ENCODE measurements around the gene SMDT1.
A peak's percentile ranks its signal among the peaks of the same experiment; 100 is the strongest.
"Not testable (repeated sequence)": the region's sequence is repeated elsewhere in the genome, so short reads cannot be mapped to it uniquely, and the experiment has no call there.

Gene SMDT1

DNA sequence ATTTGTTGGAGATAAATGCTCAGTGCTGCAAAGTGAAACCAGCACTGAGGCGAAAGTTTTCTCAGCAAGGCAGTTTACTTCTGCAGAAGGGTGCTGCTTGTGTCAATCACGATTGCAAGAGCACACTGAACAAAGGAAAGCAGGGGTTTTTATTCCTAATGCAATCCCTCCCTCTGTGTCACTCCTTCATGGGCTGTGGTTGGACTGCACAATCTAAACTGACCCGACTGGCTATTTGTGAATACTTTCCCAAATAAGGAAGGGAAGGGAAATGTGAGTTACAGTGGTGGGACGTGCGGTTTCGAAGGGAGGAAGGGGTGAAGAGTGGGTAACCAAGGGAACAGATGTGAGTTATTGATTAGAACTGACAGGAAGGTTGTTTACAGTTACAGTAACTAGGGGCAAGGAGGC is 35.9 kb downstream of the SMDT1 start:
- not testable (repeated sequence) for DNase-seq

DNA sequence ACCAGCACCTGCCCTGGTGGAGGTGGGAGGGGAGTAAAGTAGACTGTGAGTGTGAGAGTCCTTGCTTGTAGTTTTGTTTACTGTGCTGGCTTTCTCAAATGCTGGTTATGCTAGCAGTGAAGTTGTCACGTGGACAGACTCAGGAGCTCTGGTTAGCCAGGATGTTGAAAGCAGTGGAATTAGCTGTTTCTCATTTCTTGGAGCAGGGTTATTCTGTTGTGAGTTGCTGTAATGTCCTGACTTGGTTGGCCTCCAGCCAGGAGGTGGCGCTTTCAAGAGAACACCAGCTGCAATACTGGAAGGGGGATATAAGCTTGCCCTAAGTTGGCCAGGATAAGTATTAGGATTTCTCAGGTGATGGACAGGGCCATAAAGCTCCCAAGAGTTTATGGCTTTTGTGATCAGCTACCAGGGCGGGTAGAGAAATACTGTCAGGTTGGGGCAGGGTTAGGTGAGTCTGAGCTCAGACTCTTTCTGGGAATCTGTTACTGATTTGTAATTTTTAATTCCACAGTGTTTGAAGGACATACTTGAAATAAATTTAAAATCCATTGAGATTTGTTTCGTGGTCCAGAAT is 37.4 kb downstream of the SMDT1 start:
- peak; percentile 32 to 36 for DNase-seq

DNA sequence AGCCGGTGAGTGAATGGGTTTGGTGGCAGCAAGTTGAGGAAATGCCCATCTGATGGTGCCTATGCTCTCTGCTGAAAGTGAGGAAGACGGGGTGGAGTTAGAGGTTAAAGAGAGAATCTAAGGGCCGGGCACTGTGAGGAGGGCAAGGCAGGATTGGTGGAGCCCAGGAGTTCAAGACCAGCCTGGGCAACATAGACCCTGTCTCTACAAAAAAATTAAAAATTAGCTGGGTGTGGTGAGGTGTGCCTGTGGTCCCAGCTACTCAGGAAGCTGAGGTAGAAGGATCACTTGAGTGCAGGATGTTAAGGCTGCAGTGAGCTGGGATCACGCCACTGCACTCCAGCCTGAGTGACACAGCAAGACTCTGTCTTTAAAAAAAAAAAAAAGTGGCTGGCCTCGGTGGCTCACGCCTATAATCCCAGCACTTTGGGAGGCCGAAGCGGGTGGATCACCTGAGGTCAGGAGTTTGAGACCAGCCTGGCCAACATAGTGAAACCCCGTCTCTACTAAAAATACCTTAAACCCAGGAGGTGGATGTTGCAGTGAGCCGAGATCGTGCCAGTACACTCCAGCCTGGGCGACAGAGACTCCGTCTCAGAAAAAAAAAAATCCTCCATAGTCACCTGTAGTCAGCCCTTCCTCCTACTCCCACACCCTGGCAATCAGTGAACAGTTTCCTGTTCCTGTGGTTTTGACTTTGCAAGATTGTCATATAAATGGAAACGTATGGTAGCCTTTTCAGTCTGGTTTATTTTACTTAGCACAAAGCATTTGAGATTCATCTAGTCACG is 40.9 kb downstream of the SMDT1 start:
- DNase-seq, result not testable (repeated sequence)

DNA sequence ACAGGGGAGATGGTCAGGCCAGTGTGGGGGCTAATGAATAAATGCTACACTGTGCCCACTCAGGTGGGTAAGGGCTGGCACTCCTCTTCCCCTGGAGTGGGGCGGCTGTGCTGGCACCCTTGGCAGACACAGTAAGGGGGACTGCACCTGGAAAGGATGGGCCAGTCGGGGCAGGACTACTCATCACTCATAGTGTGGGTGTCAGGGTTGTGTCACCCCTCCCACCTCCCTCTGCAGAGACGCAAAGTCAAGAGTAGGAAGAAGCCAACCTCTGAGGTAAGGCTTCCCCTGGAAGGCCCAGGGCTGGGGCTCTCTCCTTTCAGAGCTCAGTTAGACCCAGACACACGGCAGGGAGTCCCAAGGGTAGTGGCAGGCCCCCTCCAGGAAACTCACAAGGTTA is 44.0 kb downstream of the SMDT1 start:
- DNase-seq, result not testable (repeated sequence)

DNA sequence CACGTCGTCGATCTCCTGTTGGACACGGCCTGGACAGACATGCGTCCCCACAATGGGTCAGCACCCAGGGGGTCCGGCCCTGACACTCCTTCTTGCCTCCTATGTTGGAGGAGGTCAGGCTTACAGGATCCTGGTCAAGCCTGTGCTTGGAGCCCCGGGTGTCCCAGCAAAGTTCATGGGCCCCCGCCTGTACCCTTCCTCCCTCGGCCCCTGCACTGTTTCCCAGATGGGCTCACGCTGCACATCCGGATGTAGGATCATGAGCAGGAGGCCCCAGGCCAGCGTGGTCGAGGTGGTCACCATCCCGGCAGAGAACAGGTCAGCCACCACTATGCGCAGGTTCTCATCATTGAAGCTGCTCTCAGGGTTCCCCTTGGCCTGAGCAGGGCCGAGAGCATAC is 48.1 kb downstream of the SMDT1 start:
- no peak for DNase-seq

DNA sequence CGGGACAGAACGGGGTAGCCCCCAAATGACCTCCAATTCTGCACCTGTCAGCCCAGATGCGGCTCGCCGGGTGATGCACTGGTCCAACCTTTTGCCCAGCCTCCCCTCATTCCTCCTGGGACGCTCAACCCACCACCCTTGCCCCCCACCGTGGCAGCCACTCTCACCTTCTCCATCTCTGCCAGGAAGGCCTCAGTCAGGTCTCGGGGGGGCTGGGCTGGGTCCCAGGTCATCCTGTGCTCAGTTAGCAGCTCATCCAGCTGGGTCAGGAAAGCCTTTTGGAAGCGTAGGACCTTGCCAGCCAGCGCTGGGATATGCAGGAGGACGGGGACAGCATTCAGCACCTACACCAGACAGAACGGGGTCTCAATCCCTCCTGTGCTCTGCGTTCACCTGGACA is 48.5 kb downstream of the SMDT1 start:
- not testable (repeated sequence) for DNase-seq

DNA sequence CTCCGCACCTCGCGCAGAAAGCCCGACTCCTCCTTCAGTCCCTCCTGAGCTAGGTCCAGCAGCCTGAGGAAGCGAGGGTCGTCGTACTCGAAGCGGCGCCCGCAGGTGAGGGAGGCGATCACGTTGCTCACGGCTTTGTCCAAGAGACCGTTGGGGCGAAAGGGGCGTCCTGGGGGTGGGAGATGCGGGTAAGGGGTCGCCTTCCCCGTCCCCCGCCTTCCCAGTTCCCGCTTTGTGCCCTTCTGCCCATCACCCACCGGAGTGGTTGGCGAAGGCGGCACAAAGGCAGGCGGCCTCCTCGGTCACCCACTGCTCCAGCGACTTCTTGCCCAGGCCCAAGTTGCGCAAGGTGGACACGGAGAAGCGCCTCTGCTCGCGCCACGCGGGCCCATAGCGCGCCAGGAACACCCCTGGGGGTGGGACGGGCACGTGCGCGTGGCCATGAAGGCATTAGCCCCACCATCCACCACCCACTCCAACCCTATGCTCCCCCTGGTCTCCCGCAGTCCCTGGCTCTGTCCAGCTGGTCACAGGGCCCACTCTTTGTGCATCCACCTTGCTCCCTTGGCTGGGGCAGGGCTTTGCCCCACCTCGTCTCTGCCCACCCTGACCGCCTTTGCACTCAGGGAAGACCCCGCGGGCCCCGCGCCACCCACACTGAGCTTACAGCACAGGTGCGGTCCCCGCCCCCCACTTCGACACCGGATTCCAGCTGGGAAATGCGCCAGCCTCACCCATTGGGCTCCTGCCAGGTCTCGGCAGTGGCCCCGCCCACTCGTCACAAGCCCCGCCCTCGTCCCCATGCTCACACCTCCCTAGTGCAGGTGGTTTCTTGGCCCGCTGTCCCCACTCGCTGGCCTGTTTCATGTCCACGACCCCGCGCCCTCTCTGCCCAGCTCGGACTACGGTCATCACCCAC is 49.5 kb downstream of the SMDT1 start:
- DNase-seq, result not testable (repeated sequence)

DNA sequence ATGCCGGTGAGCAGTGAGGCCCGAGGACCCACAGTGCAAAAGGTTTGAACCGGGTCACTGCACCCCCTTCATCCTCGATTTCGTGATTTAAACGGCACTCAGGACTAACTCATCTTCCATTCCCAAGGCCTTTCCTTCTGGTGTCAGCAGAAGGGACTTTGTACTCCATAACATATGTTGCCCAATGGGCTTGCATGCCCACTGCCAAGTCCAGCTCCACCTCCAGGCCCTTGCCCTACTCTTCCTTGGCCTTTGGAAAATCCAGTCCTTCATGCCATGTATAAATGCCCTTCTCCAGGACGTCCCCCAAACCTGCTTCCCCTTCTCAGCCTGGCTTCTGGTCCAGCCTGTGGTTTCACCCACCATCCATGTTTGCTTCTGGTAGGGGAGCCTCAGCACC is 50.7 kb downstream of the SMDT1 start:
- DNase-seq, result not testable (repeated sequence)

DNA sequence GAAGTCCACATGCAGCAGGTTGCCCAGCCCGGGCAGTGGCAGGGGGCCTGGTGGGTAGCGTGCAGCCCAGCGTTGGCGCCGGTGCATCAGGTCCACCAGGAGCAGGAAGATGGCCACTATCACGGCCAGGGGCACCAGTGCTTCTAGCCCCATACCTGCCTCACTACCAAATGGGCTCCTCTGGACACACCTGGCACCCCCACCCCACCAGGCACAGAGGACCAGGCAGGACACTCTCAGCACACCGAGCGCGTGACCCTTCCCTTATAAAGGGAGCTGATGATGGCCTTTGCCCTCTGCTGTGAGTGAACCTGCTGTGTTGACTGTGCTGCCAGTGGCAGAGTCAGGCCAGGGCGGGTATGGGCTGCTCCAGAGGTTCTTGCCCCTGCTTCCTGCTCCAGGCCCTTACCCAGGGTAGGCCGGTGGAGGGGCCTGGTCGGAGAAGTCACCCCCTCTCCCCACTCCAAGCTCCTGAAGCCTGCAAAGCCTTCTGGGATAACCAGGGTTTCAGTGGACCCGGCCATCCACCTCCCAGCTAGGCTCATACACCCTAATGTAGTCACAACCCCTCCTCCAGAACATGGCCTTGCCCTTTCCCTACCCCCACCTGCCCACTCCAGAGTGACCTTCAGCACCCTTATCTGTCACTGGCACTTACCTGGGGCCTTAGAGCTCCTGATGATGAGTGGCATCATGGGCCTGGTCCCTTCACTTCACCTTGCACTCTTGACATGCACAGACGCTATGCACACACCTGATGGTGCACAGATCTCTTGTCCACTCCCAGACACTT is 51.3 kb downstream of the SMDT1 start, which contains the start of gene CYP2D6:
CYP2D6 (minus strand) TSS at position 172 of the 793 bp plus-strand sequence; CDS start at position 153, 19 bp downstream.
- not testable (repeated sequence) for DNase-seq

DNA sequence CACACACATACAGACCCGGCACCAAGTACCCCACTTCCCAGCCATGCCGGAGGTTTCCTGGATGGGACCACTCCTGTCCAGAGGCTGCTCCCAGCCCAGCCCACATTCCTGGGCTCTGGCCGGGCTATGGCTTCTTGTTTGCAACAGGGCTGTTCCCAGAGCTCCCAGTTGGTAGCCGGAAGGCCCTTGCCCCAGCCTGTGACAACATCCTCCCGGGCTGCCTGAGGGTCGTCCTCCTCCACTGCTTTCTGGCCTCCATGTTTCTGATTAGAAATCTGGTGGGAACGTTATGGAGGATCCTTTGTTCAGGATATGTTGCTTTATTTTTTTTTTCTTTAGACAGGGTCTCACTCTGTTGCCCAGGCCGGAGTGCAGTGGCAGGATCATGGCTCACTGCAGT is 52.1 kb downstream of the SMDT1 start:
- DNase-seq, result no peak

DNA sequence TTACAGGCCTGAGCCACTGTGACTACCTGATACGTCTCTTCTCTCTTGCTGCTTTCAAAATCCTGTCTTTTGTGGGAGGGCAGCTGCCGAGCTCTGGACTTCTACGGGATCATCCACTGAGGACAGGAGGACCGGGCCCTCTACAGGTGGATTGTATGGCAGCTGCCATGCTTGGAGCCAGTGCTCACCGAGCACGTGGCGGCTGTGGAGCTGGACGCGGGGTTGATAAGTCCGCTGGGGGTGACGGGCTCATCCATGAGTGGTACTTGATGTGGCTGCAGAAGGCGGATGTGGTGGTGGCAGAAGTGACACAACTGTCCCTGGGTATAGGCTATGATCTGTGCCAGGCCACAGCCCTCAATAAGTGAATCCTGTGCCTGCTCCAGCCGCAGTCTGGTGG is 53.0 kb downstream of the SMDT1 start:
- no peak for DNase-seq
